Kidney (tissue), 14 donors: ENCODE data around the gene CCDC66. TPM values are rescaled to one million over a fixed set of nuclear protein-coding genes. Genes with fewer than 3 reads are reported as not detected.

Experiments
- DNase-seq, 5 donors: peaks; one replicate each; pipeline ENCODE4 v3.0.0-alpha.2; 2013 to 2020
- FAIRE-seq: peaks from 2 replicates; lab custom pipeline; 2012; peaks lifted over from hg19 to GRCh38; lab: Jason Lieb, UNC
- H3K27ac ChIP-seq, 2 donors: one replicate each; pipeline ENCODE4 v1.7.0; 2013; ENCODE audit warnings: low read depth in 2 of 2, low read length in 2 of 2, inconsistent platforms in 1 of 2
- H3K27me3 ChIP-seq: one replicate; pipeline ENCODE4 v1.7.1; 2013; ENCODE audit warnings: low read length, inconsistent platforms; ENCODE audit not compliant: control insufficient read depth, insufficient read depth
- H3K36me3 ChIP-seq, 3 donors: one replicate each; pipeline versions ENCODE4 v1.7.0 to v1.7.1; 2013; ENCODE audit warnings: low read length in 3 of 3, control low read depth in 1 of 3, inconsistent platforms in 1 of 3; ENCODE audit not compliant: insufficient read depth in 3 of 3, control insufficient read depth in 2 of 3
- H3K4me1 ChIP-seq, 3 donors: one replicate each; pipeline versions ENCODE4 v1.7.0 to v1.7.1; 2013; ENCODE audit warnings: low read length in 3 of 3, inconsistent platforms in 1 of 3, low read depth in 1 of 3; ENCODE audit not compliant: control insufficient read depth in 2 of 3, insufficient read depth in 2 of 3
- H3K4me3 ChIP-seq, 3 donors: one replicate each; pipeline versions ENCODE4 v1.7.0 to v1.8.1; 2013; ENCODE audit warnings: low read length in 3 of 3, control low read depth in 1 of 3, inconsistent platforms in 1 of 3
- H3K9ac ChIP-seq, 3 donors: one replicate each; pipeline versions ENCODE4 v1.7.0 to v1.7.1; 2013; ENCODE audit warnings: low read length in 3 of 3, control low read depth in 1 of 3, inconsistent platforms in 1 of 3
- H3K9me3 ChIP-seq, 3 donors: one replicate each; pipeline versions ENCODE4 v1.7.0 to v1.7.1; 2013; ENCODE audit warnings: low read length in 3 of 3, control low read depth in 1 of 3, inconsistent platforms in 1 of 3; ENCODE audit not compliant: control insufficient read depth in 2 of 3, insufficient read depth in 1 of 3
- CTCF ChIP-seq: IDR thresholded peaks from 3 replicates; pipeline ENCODE4 v1.5.1; 2012; ENCODE audit warnings: mild to moderate bottlenecking, moderate library complexity, borderline replicate concordance; ENCODE audit not compliant: insufficient read depth; ENCODE audit errors: extremely low read depth
- intact Hi-C: fragments of 100-400 bp; cut with DNase I; formaldehyde crosslinking; loops from one replicate; pipeline ENCODE4 v1.11.1; 2022
- polyA plus RNA-seq: library from polyadenylated mRNA; stranded (reverse); fragments of 350-450 nt; fragmentation: Illumina TruSeq; extraction: RNeasy Lipid Tissue Mini Kit (QIAGEN cat#74804); gene quantifications from one replicate; pipeline ENCODE4 v1.2.3, GENCODE V29; 2014; ENCODE audit warnings: low read depth, low replicate concordance; ENCODE audit not compliant: insufficient read depth
- total RNA-seq: library from RNA; stranded (reverse); fragmentation: NEBNext Ultra II Directional; extraction: Animal tissue kit (Norgen Biotek cat#: 25700); gene quantifications from one replicate; pipeline ENCODE4 v1.2.1, GENCODE V29; 2021
- donor health status: control.
- donor health status: control.
- donor health status: control.
- donor health status: control.
- donor health status: control.
- donor health status: DM: yes; HTN: yes; CAD: no.
- donor health status: Normal renal cell carcinoma (clear cell type).

CCDC66 gene
- total and polyA plus RNA-seq, 2 donors from 2014 or later, result 7.9 to 31.3 TPM

- H3K27ac ChIP-seq, result no peak overlapping the region
- no peak overlapping the region for H3K9ac ChIP-seq
- H3K4me1 ChIP-seq, result no peaks in the 10 kb centered on the region
- peaks cover 6 to 19% (median 13%) of the 10 kb centered on the region in 3 donors for H3K36me3 ChIP-seq
- H3K27me3 ChIP-seq, result no peaks in the 10 kb centered on the region
- no peak for DNase-seq
- no peak for FAIRE-seq
- no peak overlapping the region for H3K4me3 ChIP-seq
- intact Hi-C loops, result no loop called here
- no peaks in the 10 kb centered on the region for H3K9me3 ChIP-seq
- TF ChIP-seq CTCF, result no peak
These were observed 98.7 kb downstream of the CCDC66 start for GRCh38 chr3:56655709-56656108.

GRCh38 chr3:56664823-56665222 lies 107.8 kb downstream of the CCDC66 start:
- Histone ChIP-seq H3K4me3 (no peak overlapping the region), H3K36me3 (peaks cover 6 to 38% (median 9%) of the 10 kb centered on the region in 3 donors), H3K9ac (no peak overlapping the region), H3K9me3 (no peaks in the 10 kb centered on the region), H3K27me3 (no peaks in the 10 kb centered on the region), H3K27ac (no peak overlapping the region), H3K4me1 (no peaks in the 10 kb centered on the region)
- no peak for TF ChIP-seq CTCF
- no peak for DNase-seq
- intact Hi-C loops, result no loop called here
- FAIRE-seq, result no peak

- no peak for TF ChIP-seq CTCF
- Histone ChIP-seq H3K27me3 (no peaks in the 10 kb centered on the region), H3K9me3 (no peaks in the 10 kb centered on the region), H3K27ac (no peak overlapping the region), H3K4me3 (no peak overlapping the region), H3K4me1 (no peaks in the 10 kb centered on the region), H3K36me3 (peaks cover 4 to 31% (median 6%) of the 10 kb centered on the region in 3 donors), H3K9ac (no peak overlapping the region)
- DNase-seq, result no peak
- no peak for FAIRE-seq
- intact Hi-C loops, result no loop called here
These were observed 111.1 kb downstream of the CCDC66 start for GRCh38 chr3:56667973-56668579.

Other genes with a start within 250 kb of the CCDC66 start
- gene ERC2, start 88.7 kb upstream of the CCDC66 start, total RNA-seq, result 3.8 TPM
- 0.92 TPM for gene ERC2, start 88.7 kb upstream of the CCDC66 start, polyA plus RNA-seq
- 60.9 TPM for gene TASOR, start 126.1 kb downstream of the CCDC66 start, total RNA-seq
- gene TASOR, start 126.1 kb downstream of the CCDC66 start, polyA plus RNA-seq, result 22.0 TPM
- 56.3 TPM for gene ARHGEF3, start 244.8 kb downstream of the CCDC66 start, total RNA-seq
- 25.8 TPM for gene ARHGEF3, start 244.8 kb downstream of the CCDC66 start, polyA plus RNA-seq